CD4-positive, alpha-beta T cell treated with Interleukin-4 for 4 hours (primary cell): ENCODE measurements around the gene PROB1.
"Not testable (repeated sequence)": the region's sequence is repeated elsewhere in the genome, so short reads cannot be mapped to it uniquely, and the experiment has no call there.

ENCODE experiments used
- DNase-seq: peaks from one replicate; pipeline ENCODE4 v3.0.0-alpha.2; 2020

PROB1 gene

DNA sequence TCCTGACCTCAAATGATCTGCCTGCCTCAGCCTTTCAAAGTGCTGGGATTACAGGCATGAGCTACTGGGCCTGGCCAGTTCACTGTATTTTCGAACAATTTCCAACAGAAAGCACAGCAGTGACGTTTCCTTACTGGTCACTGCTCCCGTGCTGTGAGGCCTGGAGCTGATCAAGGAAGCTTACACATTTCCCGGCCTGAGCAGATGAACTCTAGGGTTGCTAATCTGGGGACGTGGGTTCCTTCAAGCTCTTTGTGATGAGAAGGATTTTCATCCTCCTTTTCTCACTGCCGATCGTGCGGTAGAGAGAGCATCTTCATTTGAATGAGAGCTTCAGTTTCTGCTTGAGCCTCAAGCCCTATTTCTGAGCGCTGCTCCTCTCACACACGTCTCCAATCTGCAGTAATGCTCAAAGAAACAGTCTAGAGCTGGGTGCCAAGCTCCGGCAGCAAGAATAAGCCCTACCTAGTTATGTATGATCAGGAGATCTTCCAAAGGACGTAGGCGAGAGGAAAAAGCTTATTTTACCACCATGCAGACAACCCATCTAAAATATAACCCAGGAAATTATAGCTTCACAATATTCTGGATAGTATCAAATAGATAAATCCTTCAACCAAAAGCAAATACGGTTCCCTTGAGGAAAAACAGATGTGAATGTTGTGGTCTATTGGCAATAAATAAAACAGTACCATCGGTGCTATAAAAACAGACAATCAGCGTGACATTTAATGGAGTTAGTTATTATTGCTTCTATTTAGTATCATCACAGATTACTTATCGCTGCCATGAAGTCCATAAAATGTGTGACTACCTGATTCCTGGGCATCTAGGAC is 16.3 kb upstream of the PROB1 start:
- no peak for DNase-seq

DNA sequence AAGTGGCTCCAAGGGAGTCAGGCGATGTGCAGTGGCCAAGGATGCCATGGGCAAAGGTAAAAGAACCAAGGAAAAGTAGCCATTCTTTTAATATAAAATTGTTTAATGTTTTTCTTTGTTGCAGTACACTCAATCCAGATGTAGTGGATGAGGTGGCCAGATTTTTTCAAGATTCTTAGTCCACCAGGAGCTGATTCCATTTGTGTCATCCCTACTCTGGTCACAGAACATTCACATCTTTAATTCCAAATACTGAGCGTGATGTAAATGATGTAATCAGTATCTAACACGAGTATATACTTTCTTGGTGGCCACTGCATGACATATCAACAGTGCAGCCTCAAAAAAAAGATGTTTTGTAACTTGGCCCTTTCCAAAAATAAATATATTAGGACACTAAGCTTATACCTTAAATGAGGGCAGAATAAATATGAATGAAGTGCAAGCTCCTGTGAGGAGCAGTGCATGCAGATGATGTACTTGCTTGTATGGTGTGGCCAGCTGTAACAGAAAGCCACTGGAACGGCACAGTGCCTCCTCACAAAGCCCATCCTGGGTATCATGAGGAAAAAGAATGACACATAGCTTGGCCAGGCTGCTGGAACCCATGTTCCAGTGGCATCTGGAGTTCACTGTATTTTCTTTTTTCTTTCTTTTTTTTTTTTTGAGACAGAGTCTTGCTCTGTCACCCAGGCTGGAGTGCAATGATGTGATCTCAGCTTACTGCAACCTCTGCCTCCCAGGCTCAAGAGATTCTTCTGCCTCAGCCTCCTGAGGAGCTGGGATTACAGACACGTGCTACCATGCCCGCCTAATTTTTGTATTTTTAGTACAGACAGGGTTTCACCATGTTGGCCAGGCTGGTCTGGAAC is 15.5 kb upstream of the PROB1 start:
- DNase-seq: no peak

DNA sequence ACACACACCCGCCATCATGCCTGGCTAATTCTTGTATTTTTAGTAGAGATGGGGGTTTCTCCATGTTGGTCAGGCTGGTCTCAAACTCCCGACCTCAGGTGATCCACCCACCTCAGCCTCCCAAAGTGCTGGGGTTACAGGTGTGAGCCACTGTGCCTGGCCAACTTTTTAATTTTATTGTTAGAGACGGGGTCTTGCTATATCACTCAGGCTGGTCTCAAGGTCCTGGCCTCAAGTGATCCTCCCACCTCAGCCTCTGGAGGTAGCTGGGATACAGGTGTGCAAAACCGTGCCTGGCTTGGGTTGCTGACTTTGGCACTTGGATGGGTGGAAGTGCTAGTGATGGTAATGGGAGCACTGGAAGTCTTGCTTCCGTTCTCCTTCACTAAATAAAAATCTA is 14.2 kb upstream of the PROB1 start:
- DNase-seq: not testable (repeated sequence)

DNA sequence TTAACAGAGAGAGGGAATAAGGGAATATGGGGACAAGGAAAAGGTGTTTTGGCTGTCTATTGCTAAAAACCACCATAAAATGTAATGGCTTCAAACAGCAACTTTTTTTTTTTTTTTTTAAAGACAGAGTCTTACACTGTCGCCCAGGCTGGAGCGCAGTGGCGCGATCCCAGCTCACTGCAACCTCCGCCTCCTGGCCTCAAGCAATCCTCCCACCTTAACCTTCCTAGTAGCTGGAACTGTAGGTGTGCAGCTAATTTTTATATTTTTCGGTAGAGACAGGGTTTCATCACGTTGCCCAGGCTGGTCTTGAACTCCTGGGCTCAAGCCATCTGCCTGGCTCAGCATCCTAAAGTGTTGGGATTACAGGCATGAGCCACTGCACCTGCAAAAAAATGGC is 13.3 kb upstream of the PROB1 start:
- DNase-seq: no peak

DNA sequence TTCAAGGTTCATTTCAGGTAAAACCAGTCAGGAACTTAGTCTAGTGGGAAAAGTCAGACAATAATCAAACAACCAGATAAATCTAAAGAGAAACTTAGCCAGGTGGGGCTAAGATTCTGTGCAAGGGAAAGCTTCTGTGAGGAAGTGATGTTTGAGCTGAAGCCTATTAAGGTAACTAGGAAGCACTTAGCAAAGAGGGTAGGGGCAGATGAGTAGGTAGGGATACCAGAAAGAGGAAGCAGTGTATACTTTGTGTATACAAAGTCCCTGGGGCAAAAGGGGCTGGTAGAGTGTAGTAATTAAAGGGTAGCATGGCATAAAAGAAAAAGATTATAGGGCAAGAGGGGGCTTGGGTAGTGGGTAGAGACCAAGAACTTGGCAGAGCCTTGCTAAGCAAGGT is 12.6 kb upstream of the PROB1 start:
- DNase-seq: no peak

DNA sequence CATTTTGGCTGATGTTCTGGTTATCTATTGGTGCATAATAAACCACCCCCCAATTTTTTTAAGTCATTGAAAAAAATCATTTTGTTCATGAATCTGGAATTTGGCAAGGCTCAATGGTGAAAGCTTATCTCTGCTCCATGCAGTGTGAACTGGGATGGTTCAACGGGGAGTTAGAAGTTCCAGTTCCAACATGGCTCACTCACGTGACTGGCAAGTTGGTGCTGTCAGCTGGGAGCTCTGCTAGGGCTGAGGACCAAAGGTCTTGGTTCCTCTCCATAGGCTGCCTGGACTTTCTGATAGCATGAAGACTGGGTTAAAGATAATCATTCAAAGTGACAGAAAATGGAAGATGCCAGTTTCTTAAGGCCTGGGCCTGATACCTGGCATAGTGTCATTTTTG is 12.1 kb upstream of the PROB1 start:
- no peak for DNase-seq

DNA sequence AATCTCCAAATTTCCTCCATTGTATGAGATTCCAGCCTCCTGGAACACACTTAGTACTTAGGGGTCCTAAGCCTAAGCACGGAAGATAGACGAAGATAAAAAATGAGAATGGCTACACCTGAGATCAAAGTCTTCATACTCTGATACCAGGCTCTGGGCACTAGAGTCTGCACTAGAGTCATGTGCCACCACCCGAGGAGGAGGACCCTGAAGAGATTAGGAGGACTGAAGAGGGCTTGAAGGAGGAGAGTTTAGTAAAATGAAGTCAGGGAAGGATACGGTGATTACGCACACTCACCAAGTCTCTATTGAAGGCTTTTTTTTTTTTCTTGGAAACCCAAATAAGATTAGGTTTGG is 9.6 kb upstream of the PROB1 start:
- no peak for DNase-seq

DNA sequence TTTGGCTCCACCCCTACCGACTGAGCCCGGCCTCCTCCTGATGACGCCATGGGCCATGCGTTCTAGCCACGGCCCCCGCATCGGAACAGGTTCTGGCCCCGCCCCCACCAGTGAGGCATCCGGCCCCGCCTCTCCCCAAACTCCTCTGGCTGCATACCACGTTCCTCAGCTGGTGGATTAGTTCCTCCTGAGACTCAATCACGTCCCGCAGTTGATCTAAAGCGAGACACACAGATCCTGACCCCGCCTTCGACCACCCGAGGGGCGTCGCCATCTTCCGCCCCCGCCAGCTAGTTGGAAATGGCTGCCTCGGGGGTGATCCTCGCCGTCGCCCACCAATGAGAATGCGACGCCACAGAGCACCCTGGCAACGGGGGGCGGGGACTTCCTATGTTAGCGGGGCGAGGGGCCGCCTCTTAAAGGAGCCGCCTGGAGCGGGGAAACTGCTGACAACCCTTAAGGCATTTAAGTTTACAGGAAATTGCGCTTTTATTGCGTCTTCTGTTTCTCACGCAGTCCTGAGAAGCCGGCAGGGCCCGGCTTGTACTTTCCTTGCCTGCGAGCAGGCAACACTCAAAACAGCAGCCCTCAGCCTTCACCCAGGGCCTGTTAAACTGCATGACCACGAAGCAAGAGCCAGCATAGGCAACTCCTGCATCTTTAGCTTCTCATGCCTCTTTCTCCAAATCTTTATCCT is 9.0 kb upstream of the PROB1 start, which contains the start of gene SPATA24:
Gene SPATA24, minus strand, starts transcription at position 303 of the 697 bp plus-strand sequence. Its CDS starts 29 bp downstream, at position 274.
- DNase-seq: peak; percentile 96

DNA sequence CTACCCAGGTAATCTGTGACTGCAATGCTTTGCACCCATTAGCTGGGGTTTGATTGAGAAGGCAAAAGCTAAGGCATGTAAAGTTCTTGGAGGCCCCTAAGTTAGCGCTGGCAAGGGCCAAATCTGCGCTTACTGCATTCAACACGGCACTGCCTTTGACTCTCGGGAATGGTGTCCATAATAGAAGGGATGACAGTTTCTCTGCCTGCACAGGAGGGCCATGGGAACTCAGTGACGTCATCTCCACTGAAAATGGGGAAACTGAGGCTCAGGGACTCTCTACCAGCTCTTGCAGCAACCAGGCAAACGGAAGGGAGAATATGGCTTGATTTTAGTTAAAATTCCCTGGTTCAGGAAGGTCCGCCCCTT is 8.5 kb upstream of the PROB1 start:
- DNase-seq: no peak

DNA sequence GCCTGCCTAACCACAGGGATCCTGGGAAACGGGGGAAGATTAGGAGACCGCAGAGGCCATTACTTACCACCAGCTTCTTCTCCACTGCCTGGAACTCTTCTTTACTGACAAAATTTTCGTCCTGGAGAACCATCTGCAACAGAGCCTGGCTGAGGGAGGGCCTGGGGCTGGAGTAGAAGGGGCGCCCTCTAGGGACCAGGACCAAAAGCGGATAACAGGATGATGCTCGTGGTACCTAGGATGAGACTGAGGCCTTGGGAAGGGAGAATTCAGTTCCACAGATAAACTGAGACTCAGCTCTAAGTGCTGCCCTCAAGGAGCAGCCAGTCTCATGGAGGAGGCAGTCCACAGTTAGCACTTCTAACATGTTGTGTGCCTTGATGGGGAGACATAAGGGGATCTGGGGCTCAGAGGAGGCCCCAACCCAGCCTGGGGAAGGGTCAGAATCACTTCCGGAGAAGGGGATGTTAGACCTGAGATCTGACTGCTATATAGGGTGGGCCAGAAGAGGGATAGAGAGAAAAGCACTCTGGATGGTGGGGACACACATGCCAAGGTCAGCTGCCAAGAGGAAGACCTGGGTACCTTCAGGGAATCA is 7.8 kb upstream of the PROB1 start:
- peak; percentile 20 for DNase-seq

DNA sequence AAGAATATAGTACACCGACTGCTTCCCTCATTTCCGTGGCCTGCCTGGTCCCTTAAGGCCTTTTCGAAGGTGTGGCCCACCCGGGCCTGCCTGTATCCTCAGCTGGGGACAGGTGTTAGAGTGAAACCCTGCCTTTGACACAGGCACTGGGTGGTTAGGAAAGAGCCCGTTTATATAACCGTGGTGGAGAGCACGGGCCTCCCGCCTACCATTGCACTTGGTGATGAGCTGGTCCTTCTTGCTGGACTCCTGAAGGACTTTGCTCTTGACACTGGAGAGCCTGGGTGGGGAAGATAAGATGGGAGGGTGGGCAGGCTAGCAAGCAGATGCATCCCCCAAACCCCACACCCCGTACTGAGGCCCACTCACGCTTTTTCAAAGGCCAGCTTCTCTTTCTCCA is 6.6 kb upstream of the PROB1 start:
- DNase-seq: no peak

DNA sequence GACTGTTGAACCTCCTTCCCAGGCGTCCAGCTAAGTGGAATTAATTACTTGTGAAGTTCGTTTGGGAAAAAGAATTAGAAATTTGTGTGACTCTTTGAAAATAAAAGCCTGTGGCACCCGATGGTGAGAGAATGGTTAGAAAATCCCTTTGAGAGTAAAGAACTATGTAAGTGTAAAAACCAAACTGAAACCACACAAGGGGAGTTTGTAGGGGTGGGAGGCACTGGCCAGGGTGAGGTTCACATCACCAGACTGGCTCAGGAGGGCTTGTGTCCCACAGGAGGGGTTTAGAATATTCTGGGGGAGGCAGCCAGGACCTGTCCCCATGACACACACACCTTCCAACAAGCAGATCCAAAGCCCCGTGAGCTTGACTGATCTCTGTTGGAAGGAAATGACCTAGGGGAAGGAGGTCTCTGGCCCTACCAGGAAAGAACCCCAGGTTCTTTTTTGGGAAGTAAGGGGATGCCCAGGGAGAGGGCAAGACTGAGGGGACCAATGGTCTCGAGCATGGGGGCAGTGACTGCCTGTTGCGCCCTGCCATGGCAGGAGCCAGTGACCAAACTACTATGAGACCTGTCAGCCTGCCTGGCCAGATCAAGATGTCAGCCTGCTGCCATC is 4.7 kb upstream of the PROB1 start:
- no peak for DNase-seq

DNA sequence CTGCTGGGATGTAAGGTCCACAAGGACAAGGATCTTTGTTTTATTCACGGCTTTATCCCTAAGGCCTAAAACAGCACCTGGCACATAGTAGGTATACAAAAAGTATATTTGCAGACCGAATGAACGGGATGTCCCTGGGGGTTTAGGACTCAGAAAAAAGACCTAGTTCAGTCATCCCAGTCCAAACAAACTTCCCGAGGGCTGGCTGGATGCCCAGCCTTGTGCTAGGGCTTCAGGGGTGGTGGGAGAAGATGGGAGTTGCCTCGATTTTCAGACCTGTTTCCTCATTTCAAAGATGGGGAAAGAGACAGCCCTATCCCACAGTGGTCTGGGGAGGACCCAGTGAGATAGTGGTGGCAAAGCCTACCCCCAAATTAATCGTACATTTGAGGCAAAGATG is 3.0 kb upstream of the PROB1 start:
- no peak for DNase-seq

DNA sequence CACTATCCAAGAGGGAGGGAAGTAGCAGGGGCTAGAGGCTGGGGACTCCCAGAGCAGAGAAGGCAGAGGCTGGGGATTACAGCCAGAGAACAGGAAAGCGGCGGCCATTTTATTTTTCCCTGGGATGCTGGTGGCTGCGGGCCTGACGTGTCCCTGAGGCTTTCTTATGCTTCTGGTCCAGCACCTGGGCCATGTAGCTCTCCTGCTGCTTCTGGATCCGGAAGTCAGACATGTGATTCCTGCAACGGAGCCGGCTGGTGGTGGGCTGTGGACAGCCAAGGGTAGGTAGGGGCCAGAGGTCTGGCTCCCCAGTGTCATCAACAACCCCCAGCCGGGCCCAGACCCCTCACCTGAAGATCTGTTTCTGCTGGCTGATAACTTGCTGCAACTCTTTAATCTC is 1.8 kb upstream of the PROB1 start:
- DNase-seq: no peak

DNA sequence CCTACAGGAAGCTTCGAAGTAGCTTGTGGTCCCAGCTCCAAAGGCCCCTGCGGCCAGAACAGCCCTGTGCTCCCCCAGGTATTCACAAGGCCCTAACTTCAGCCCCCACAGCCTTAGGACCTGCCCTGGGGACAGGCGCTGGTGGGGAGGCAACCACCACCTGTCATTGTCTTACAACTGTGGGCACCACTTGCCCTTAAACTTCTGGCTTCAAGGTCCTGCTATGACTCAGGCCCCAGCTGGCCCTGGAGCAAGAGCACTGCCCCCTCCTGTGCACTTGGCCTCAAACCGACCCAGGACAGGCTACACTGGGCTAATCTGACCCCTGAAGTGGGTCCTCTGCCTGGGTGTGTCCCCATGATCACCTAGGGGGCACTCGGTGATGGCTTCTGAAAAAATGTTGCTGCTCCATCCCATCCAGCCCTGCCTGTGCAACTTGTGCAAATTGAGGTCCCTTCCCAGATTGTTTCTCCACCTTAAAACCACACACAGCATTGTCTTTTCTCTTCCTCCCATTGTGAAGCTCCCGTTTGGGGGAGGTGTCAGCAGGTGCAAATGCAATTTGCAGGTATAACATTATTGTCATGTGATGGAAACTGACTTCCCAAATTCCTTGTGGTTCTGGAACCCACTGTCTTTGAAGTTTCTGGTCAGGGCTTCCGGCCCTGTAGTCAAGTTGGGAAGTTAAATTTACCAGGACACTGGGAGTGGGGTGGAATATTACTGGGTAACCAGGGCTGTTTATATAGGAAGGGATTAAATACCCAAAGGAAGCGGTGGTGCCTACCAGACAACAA is 1.1 kb upstream of the PROB1 start:
- no peak for DNase-seq

DNA sequence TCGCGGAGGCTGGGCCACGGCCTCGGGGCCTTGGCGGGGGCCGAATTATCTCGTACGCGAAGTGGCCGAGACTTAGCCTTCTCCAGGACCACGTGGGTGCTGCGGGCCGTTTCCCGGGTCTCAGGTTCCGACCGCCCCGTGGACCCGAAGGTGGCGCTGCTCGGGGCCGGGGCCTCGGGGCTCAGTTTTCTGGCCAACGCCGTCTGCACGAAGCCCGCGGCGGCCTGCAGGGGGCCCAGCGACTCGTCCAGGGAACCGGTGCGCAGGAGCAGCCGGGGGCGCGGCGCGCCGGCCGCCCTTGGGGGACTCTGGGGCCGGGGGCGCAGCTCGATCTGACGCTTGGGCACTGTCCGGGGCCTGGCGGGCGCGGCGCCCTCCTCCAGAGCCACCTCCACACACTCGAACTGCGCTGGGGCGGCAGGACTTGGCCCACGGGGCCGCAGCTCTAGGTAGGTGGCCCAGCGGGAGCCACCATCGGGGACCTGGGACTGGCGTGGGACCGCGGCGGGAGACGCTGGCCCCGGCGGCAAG is 716 bp downstream of the PROB1 start:
- DNase-seq: peak; percentile 44

DNA sequence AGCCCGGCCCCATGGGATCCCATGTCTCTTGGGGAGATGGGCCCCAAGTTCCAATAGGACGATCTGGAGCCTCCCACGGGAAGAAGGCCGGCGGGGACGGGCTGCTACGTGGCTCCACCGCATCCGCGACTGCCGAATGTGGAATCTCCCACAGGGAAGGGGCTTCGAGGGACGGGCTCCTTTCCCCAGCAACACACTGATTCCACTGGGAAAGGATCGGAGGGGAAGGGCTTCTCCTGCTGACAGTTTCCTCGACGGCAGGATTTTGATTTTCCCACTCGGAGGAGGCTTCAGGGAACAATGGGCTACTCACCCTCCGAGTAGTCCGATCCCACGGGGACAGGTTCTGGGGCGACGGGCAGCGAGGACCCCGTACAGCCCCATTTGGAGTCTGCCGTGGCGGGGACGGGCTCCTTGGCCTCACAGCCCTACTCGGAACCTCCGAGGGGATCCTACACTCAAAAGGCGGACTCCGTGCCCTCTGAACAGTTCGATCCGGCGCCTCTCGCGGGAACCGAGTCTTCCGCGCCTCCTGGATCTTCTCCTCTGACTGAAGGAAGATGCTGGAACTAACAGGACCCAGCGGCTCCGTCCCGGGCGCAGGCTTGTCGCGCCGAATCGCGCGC is 1.3 kb downstream of the PROB1 start:
- DNase-seq: no peak

DNA sequence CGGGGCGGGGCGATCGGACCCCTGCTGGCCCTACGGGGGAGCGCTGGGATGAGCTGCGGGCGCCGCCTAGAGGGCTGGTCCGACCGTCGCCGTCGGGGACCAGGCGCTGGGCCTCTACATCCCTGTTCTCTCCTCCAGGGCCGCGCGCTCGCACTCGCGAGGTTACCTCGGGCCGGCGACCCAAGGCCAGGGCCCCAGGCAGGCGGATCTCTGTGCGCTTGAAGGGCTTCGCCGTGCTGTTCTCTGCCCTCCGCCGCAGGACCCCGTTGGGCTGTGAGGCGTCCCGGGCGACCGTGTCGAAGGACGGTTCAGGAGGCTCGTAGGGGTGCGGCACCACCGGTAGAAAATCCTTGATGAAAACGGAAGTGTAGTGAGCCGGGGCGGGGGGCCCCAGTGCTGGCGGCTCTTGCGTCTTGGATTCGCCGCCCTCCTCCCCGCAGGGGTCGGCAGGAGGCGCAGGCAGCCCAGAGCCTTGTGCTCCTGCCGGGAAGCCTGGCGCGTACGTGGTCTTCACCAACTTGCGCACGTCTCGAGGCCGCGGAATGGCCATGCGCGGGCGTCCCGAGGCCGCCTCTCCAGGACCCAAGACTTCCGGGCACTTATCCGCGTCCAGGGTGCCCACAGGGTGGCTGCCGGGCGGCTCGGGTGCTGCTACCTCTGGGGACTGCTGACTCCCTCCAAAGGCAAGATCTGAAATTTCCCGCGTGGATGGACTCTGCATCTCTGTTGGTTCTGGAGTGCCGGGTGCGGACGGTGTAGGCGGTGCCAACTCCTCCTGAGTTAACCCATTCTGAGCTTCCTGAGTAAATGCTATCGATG is 2.0 kb downstream of the PROB1 start:
- DNase-seq: peak; percentile 60

DNA sequence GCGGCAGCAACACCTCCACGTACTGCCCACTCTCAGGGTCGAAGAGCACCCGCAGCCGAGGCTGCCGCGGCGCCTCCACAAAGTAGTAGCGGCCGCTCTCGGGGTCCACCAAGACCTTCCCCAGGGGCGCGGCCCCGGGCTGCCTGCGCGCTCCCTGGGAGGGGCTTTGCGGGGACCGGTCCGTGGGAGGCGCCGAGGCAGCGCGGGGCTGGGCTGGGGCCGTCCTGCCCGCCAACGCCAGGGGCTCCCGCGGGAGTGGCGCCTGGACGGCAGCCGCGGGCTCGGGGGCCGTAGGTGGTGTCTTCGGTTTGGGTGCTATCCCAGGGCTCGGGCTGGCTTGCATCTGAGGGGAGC is 2.6 kb downstream of the PROB1 start:
- no peak for DNase-seq
